Osteoblast (primary cell): ENCODE measurements around the gene TTC21B. TPM values are rescaled to one million over a fixed set of nuclear protein-coding genes. Genes with fewer than 3 reads are reported as not detected.

Experiments used
- DNase-seq: peaks from one replicate; pipeline ENCODE4 v3.0.0; 2011; ENCODE audit warnings: low spot score, mixed read lengths; ENCODE audit not compliant: insufficient read length; ENCODE audit errors: missing footprints
- H2AFZ ChIP-seq: 2 replicates; pipeline ENCODE4 v1.6.0; 2011; ENCODE audit warnings: mild to moderate bottlenecking, low read length
- H3K27ac ChIP-seq: 2 replicates; pipeline ENCODE4 v1.5.1; 2011; ENCODE audit warnings: mild to moderate bottlenecking, low read depth, low read length, moderate library complexity
- H3K27me3 ChIP-seq: 2 replicates; pipeline ENCODE4 v1.6.0; 2012; ENCODE audit warnings: mild to moderate bottlenecking, control low read depth, inconsistent platforms, low read length, moderate library complexity; ENCODE audit not compliant: insufficient read depth
- H3K36me3 ChIP-seq: 2 replicates; pipeline ENCODE4 v1.5.1; 2011; ENCODE audit warnings: mild to moderate bottlenecking, low read length, control low read depth, moderate library complexity; ENCODE audit not compliant: insufficient read depth
- H3K4me1 ChIP-seq: 2 replicates; pipeline ENCODE4 v1.5.1; 2011; ENCODE audit warnings: mild to moderate bottlenecking, low read length, control low read depth, moderate library complexity; ENCODE audit not compliant: insufficient read depth
- H3K4me2 ChIP-seq: 2 replicates; pipeline ENCODE4 v1.6.0; 2011; ENCODE audit warnings: mild to moderate bottlenecking, low read length; ENCODE audit not compliant: insufficient read depth
- H3K4me3 ChIP-seq: fragments of 200-600 bp; sonication (generic); 3 replicates; pipeline ENCODE4 v1.5.1; 2012; ENCODE audit warnings: mild to moderate bottlenecking, low read length, inconsistent platforms; ENCODE audit not compliant: insufficient read depth
- H3K79me2 ChIP-seq: 2 replicates; pipeline ENCODE4 v1.6.0; 2012; ENCODE audit warnings: mild to moderate bottlenecking, low read length, control low read depth, inconsistent platforms; ENCODE audit not compliant: insufficient read depth
- H3K9me3 ChIP-seq: 2 replicates; pipeline ENCODE4 v1.5.1; 2011; ENCODE audit warnings: low read depth, low read length, control low read depth
- H4K20me1 ChIP-seq: 2 replicates; pipeline ENCODE4 v1.6.0; 2012; ENCODE audit warnings: mild to moderate bottlenecking, low read length, control low read depth; ENCODE audit not compliant: insufficient read depth
- CTCF ChIP-seq: IDR thresholded peaks from 2 replicates; pipeline ENCODE4 v1.5.1; 2011; ENCODE audit warnings: mild to moderate bottlenecking, low read depth, low read length, moderate library complexity; ENCODE audit errors: extremely low read depth
- total RNA-seq: library from RNA; depleted of rRNA; stranded (reverse); fragments of >200 nt; gene quantifications from 2 replicates; pipeline ENCODE4 v1.2.3, GENCODE V29; 2012

The TTC21B gene
- total RNA-seq, 1 donor = 25.7 TPM

- Histone ChIP-seq H3K27me3 (no peaks in the 10 kb centered on the region), H3K4me3 (no peak overlapping the region), H3K79me2 (no peaks in the 10 kb centered on the region), H2AFZ (no peak overlapping the region), H4K20me1 (no peaks in the 10 kb centered on the region), H3K27ac (no peak overlapping the region), H3K9me3 (no peaks in the 10 kb centered on the region), H3K4me1 (peaks cover 4% of the 10 kb centered on the region), H3K4me2 (no peak overlapping the region), H3K36me3 (peaks cover 22% of the 10 kb centered on the region)
- no peak for TF ChIP-seq CTCF
- DNase-seq = no peak
Observed at GRCh38 chr2:165927774-165928173, 25.8 kb downstream of the TTC21B start.

GRCh38 chr2:165927353-165927752 is 26.2 kb downstream of the TTC21B start:
- no peaks in the 10 kb centered on the region for H3K79me2 ChIP-seq
- no peak for DNase-seq
- peaks cover 4% of the 10 kb centered on the region for H3K4me1 ChIP-seq
- H3K27ac ChIP-seq = no peak overlapping the region
- no peaks in the 10 kb centered on the region for H4K20me1 ChIP-seq
- TF ChIP-seq CTCF = no peak
- no peak overlapping the region for H2AFZ ChIP-seq
- H3K4me3 ChIP-seq = no peak overlapping the region
- no peaks in the 10 kb centered on the region for H3K27me3 ChIP-seq
- H3K4me2 ChIP-seq = no peak overlapping the region
- H3K36me3 ChIP-seq = peaks cover 22% of the 10 kb centered on the region
- H3K9me3 ChIP-seq = no peaks in the 10 kb centered on the region

- H3K4me2 ChIP-seq = no peak overlapping the region
- peaks cover 9% of the 10 kb centered on the region for H3K36me3 ChIP-seq
- H3K9me3 ChIP-seq = no peaks in the 10 kb centered on the region
- H3K27ac ChIP-seq = no peak overlapping the region
- TF ChIP-seq CTCF = no peak
- H2AFZ ChIP-seq = no peak overlapping the region
- no peak for DNase-seq
- no peaks in the 10 kb centered on the region for H3K79me2 ChIP-seq
- H3K4me1 ChIP-seq = peaks cover 4% of the 10 kb centered on the region
- H3K4me3 ChIP-seq = no peak overlapping the region
- H3K27me3 ChIP-seq = no peaks in the 10 kb centered on the region
- no peaks in the 10 kb centered on the region for H4K20me1 ChIP-seq
Observed at GRCh38 chr2:165924946-165925345, 28.6 kb downstream of the TTC21B start.

DNA sequence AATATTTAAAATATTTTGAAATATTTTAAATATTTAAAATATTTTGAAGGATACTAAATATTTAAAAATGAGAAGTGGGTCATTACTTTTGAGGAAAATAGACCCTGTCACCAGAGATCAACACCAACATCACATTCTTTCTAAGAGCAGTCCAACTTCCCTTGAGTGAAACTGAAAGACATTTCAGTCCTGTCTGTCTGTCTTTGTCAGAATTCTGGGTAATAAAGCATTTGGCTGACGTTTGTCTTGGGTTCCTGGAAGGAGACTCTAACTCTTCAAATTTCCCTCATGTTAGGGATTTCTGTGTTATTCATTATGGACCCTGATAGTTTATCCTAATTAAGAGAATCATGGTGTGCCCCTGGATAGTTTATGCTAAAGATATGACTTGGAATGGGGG is 32.8 kb downstream of the TTC21B start:
- no peak for TF ChIP-seq CTCF
- no peaks in the 10 kb centered on the region for H3K79me2 ChIP-seq
- no peaks in the 10 kb centered on the region for H3K4me1 ChIP-seq
- no peak for DNase-seq
- H2AFZ ChIP-seq = no peak overlapping the region
- peaks cover 4% of the 10 kb centered on the region for H3K36me3 ChIP-seq
- H3K4me2 ChIP-seq = no peak overlapping the region
- no peak overlapping the region for H3K4me3 ChIP-seq
- H3K9me3 ChIP-seq = no peaks in the 10 kb centered on the region
- H3K27me3 ChIP-seq = no peaks in the 10 kb centered on the region
- H4K20me1 ChIP-seq = no peaks in the 10 kb centered on the region
- H3K27ac ChIP-seq = no peak overlapping the region
